Bronchial epithelial cell (primary cell): ENCODE measurements around the gene TMEM272. TPM values are rescaled to one million over a fixed set of nuclear protein-coding genes. Genes with fewer than 3 reads are reported as not detected.
A peak's percentile ranks its signal among the peaks of the same experiment; 100 is the strongest.

ENCODE experiments used
- DNase-seq: peaks from one replicate; pipeline ENCODE4 v3.0.0-alpha.2; 2010; ENCODE audit warnings: low read depth
- FAIRE-seq: peaks from 2 replicates; lab custom pipeline; 2011; peaks lifted over from hg19 to GRCh38; lab: Jason Lieb, UNC
- H3K27me3 ChIP-seq: 2 replicates; pipeline ENCODE4 v1.5.1; 2011; ENCODE audit warnings: low read length; ENCODE audit not compliant: control insufficient read depth, insufficient read depth
- H3K36me3 ChIP-seq: 2 replicates; pipeline ENCODE4 v1.5.1; 2011; ENCODE audit warnings: low read length; ENCODE audit not compliant: control insufficient read depth, insufficient read depth
- H3K4me3 ChIP-seq: 2 replicates; pipeline ENCODE4 v1.5.1; 2011; ENCODE audit warnings: mild to moderate bottlenecking, low read depth, low read length, control low read depth
- total RNA-seq: library from RNA; depleted of rRNA; stranded (reverse); fragments of >200 nt; gene quantifications from 2 replicates; pipeline ENCODE4 v1.2.1, GENCODE V29; 2014
- TF ChIP-seq, protein P1 (sequence below): IDR thresholded peaks from 2 replicates; pipeline ENCODE4 v1.5.1; 2011; ENCODE audit warnings: mild to moderate bottlenecking, moderate library complexity, low read length, control low read depth, inconsistent platforms; ENCODE audit not compliant: insufficient read depth, severe bottlenecking

The TMEM272 gene
- total RNA-seq, 1 donor from 2014 or later, result not detected

DNA sequence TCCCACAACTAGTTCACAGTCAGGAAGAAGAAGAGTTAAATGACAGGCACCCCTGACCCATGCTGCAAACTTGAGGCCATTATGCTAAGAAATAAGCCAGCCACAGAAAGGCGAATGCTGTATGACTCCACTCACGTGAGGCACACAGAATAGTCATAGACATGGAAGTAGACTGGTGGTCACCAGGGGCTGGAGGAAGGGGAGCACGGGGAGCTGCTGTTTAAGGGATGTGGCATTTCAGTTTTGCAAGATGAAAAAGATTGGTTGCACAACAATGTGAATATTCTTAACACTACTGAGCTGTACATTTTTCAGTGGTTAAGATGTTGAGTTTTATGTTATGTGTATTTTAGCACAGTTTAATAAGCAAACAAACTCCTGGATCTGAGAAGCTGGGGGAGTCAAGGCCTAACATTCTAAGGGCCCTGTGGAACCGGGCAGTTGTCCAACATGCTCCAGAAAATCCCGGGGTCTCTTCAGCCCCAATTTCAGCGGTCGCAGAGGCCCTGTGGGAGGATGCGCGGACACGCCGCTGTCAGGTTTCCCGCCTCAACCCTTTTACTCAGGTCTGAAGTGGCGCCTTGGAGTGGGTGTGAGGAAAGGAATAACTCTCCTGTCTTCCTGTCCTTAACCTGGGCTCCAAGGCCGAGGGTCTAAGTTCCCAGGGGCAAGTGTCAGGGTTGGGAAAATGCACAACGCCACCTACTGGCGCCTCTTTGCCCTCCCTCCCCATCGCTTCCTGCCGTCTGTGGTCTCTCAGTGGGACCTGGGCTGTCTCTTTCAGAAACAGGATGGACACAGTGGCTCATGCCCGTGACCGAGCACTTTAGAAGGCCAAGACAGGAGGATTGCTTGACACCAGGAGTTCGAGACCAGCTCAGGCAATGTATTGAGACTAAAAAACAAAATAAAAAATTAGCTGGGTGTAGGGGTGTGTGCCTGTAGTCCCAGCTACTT is 4.4 kb upstream of the TMEM272 start:
- no peaks in the 10 kb centered on the region for H3K36me3 ChIP-seq
- FAIRE-seq, result no peak
- TF ChIP-seq, protein P1, sequence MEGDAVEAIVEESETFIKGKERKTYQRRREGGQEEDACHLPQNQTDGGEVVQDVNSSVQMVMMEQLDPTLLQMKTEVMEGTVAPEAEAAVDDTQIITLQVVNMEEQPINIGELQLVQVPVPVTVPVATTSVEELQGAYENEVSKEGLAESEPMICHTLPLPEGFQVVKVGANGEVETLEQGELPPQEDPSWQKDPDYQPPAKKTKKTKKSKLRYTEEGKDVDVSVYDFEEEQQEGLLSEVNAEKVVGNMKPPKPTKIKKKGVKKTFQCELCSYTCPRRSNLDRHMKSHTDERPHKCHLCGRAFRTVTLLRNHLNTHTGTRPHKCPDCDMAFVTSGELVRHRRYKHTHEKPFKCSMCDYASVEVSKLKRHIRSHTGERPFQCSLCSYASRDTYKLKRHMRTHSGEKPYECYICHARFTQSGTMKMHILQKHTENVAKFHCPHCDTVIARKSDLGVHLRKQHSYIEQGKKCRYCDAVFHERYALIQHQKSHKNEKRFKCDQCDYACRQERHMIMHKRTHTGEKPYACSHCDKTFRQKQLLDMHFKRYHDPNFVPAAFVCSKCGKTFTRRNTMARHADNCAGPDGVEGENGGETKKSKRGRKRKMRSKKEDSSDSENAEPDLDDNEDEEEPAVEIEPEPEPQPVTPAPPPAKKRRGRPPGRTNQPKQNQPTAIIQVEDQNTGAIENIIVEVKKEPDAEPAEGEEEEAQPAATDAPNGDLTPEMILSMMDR, result peak; percentile 66
- H3K4me3 ChIP-seq, result no peak overlapping the region
- DNase-seq, result no peak
- no peaks in the 10 kb centered on the region for H3K27me3 ChIP-seq

- Histone ChIP-seq H3K4me3 (no peak overlapping the region), H3K27me3 (no peaks in the 10 kb centered on the region), H3K36me3 (no peaks in the 10 kb centered on the region)
- TF ChIP-seq, protein P1, result no peak
- no peak for FAIRE-seq
- peak; percentile 74 for DNase-seq
Observed at GRCh38 chr13:51848674-51849073, 3.7 kb upstream of the TMEM272 start.

GRCh38 chr13:51846756-51847155 is 1.8 kb upstream of the TMEM272 start:
- Histone ChIP-seq H3K27me3 (no peaks in the 10 kb centered on the region), H3K36me3 (no peaks in the 10 kb centered on the region), H3K4me3 (no peak overlapping the region)
- FAIRE-seq (no peak), DNase-seq (peak; percentile 70)
- TF ChIP-seq, protein P1, result no peak

DNA sequence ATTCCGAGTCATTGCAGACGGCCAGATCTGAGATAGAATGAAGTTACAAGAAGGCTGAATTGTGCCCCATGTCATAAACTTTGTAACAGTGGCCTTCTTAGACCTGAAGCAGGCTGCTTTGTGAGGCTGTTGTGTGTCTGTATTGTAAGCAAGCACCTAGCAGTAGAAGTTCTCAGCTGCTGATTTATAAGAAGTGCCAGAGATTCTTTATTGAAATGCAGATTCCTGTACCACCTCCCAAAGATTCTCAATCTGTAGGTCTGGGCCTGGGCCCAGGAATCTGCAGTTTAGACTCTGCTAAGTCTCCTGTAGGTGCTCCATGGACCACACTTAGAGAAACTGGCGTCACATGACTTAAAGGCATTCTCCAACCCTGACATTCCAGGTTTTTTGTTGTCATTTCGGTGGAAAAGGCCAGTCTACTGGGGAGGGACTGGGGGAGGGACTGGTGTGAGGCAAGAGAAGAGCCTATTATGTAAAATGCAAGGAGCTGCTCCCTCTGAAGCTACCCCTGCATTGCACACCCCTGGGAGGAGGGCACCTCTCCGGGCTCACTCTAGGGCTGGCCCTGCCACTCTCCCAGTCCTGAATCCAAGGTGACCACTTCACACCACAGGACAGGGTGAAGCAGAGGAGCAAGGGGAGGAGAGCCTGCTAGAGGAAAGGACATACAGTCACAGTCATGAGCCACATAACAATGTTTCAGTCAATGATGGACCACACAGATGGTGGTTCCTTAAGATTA is 769 bp upstream of the TMEM272 start:
- Histone ChIP-seq H3K36me3 (no peaks in the 10 kb centered on the region), H3K27me3 (no peaks in the 10 kb centered on the region), H3K4me3 (no peak overlapping the region)
- FAIRE-seq (no peak), DNase-seq (no peak)
- TF ChIP-seq, protein P1, result no peak

GRCh38 chr13:51843529-51843928 is 1.4 kb downstream of the TMEM272 start:
- no peak overlapping the region for H3K4me3 ChIP-seq
- no peaks in the 10 kb centered on the region for H3K36me3 ChIP-seq
- DNase-seq (no peak), FAIRE-seq (no peak)
- H3K27me3 ChIP-seq, result no peaks in the 10 kb centered on the region
- TF ChIP-seq, protein P1, result no peak
